Fibroblast of lung (primary cell): ENCODE data around the gene EIF2S3. TPM values are rescaled to one million over a fixed set of nuclear protein-coding genes. Genes with fewer than 3 reads are reported as not detected.

Source experiments
- DNase-seq, 2 donors: peaks; one replicate each; pipeline versions ENCODE4 v3.0.0 to v3.0.0-alpha.2; 2010; ENCODE audit warnings: low read depth in 2 of 2
- H2AFZ ChIP-seq: 2 replicates; pipeline ENCODE4 v1.5.1; 2012; ENCODE audit warnings: low read length, control low read depth, inconsistent platforms
- H3K27ac ChIP-seq: 2 replicates; pipeline ENCODE4 v1.5.1; 2011; ENCODE audit warnings: low read length, control low read depth; ENCODE audit not compliant: insufficient read depth
- H3K27me3 ChIP-seq: 2 replicates; pipeline ENCODE4 v1.5.1; 2011; ENCODE audit warnings: mild to moderate bottlenecking, low read length; ENCODE audit not compliant: control insufficient read depth, insufficient read depth
- H3K36me3 ChIP-seq: 2 replicates; pipeline ENCODE4 v1.5.1; 2011; ENCODE audit warnings: low read length; ENCODE audit not compliant: control insufficient read depth, insufficient read depth
- H3K4me1 ChIP-seq: 2 replicates; pipeline ENCODE4 v1.5.1; 2011; ENCODE audit warnings: low read length; ENCODE audit not compliant: control insufficient read depth, insufficient read depth; ENCODE audit errors: extremely low read depth
- H3K4me2 ChIP-seq: 2 replicates; pipeline ENCODE4 v1.5.1; 2011; ENCODE audit warnings: low read length, control low read depth; ENCODE audit not compliant: insufficient read depth; ENCODE audit errors: extremely low read depth
- H3K4me3 ChIP-seq, 4 experiments: fragments of 200-600 bp in 1 of 4; sonication (generic) in 1 of 4; replicated peaks in 1 of 4; 2 replicates each; pipeline ENCODE4 v1.5.1; 2011 to 2016; ENCODE audit warnings: low read length in 4 of 4, low read depth in 3 of 4, mild to moderate bottlenecking in 3 of 4, control low read depth in 2 of 4, inconsistent platforms in 1 of 4, mixed read lengths in 1 of 4; ENCODE audit not compliant: insufficient read depth in 1 of 4; ENCODE audit errors: control extremely low read depth in 1 of 4
- H3K79me2 ChIP-seq: 2 replicates; pipeline ENCODE4 v1.5.1; 2012; ENCODE audit warnings: mild to moderate bottlenecking, low read length, inconsistent platforms; ENCODE audit not compliant: control insufficient read depth, insufficient read depth
- H3K9ac ChIP-seq: 2 replicates; pipeline ENCODE4 v1.5.1; 2011; ENCODE audit warnings: mild to moderate bottlenecking, low read length, control low read depth; ENCODE audit not compliant: insufficient read depth
- H3K9me3 ChIP-seq: 2 replicates; pipeline ENCODE4 v1.5.1; 2012; ENCODE audit warnings: low read depth, low read length; ENCODE audit not compliant: control insufficient read depth, insufficient read depth
- H4K20me1 ChIP-seq: 2 replicates; pipeline ENCODE4 v1.5.1; 2011; ENCODE audit warnings: low read length; ENCODE audit not compliant: control insufficient read depth, insufficient read depth; ENCODE audit errors: extremely low read depth
- EZH2 ChIP-seq: IDR thresholded peaks from 2 replicates; pipeline ENCODE4 v1.5.1; 2012; ENCODE audit warnings: low read length, control low read depth, mild to moderate bottlenecking; ENCODE audit errors: missing control alignments
- polyA plus RNA-seq, 2 donors: library from polyadenylated mRNA; depleted of rRNA in 1 of 2; stranded (reverse) in 1 of 2; unstranded in 1 of 2; fragments of >200 nt; gene quantifications; 2 replicates each; pipeline ENCODE4 v1.2.1, GENCODE V29; 2011 to 2012; ENCODE audit warnings: missing spikeins in 1 of 2
- total RNA-seq: library from RNA; depleted of rRNA; stranded (reverse); fragments of >200 nt; gene quantifications from 2 replicates; pipeline ENCODE4 v1.2.1, GENCODE V29; 2014
- TF ChIP-seq, protein P1 (sequence below), 2 donors: IDR thresholded peaks in 1 of 2; conservative IDR thresholded peaks in 1 of 2; 1 replicate in 1 of 2; 2 replicates in 1 of 2; pipeline ENCODE4 v1.5.1; 2011 to 2012; ENCODE audit warnings: low read length in 2 of 2, control low read depth in 1 of 2, inconsistent platforms in 1 of 2, low read depth in 1 of 2, mild to moderate bottlenecking in 1 of 2

The EIF2S3 gene
- total and polyA plus RNA-seq, 2 donors (not counting 1 experiment from before 2014, with no cell fraction given) = 81.2 to 275 TPM

DNA sequence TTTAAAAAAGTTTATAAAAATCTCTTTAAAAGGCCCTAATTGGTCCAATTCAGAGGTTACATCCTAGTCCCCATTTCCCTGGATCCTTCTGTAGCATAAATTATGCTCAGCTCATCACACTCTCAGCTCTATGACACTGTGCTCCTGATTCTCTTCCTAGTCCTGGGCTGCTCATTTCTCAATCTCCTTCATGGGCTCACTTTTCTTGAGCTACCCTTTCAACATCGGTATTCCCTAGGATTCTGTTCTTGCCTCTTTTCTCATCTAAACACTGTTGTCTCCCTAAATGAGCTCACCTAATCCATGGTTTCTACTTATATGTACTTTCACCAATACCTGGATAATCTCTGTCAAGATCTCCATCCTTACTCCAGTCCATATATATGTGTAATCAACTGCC, 42.5 kb upstream of the EIF2S3 start:
- H4K20me1 ChIP-seq = no peaks in the 10 kb centered on the region
- no peak for DNase-seq
- no peak overlapping the region for H2AFZ ChIP-seq
- no peak overlapping the region for H3K4me3 ChIP-seq
- H3K79me2 ChIP-seq = peaks cover 2% of the 10 kb centered on the region
- TF ChIP-seq EZH2 = no peak
- TF ChIP-seq, protein P1, sequence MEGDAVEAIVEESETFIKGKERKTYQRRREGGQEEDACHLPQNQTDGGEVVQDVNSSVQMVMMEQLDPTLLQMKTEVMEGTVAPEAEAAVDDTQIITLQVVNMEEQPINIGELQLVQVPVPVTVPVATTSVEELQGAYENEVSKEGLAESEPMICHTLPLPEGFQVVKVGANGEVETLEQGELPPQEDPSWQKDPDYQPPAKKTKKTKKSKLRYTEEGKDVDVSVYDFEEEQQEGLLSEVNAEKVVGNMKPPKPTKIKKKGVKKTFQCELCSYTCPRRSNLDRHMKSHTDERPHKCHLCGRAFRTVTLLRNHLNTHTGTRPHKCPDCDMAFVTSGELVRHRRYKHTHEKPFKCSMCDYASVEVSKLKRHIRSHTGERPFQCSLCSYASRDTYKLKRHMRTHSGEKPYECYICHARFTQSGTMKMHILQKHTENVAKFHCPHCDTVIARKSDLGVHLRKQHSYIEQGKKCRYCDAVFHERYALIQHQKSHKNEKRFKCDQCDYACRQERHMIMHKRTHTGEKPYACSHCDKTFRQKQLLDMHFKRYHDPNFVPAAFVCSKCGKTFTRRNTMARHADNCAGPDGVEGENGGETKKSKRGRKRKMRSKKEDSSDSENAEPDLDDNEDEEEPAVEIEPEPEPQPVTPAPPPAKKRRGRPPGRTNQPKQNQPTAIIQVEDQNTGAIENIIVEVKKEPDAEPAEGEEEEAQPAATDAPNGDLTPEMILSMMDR (conservative IDR thresholded peaks at IDR 0.05 in 1 of 2, IDR thresholded peaks at IDR 0.05 in 1 of 2; ENCODE audit: low read depth in 1 of 2, low read length in 2 of 2) = no peak
- no peaks in the 10 kb centered on the region for H3K4me1 ChIP-seq
- no peaks in the 10 kb centered on the region for H3K27me3 ChIP-seq
- H3K9ac ChIP-seq = no peak overlapping the region
- H3K4me2 ChIP-seq = no peak overlapping the region
- H3K27ac ChIP-seq = no peak overlapping the region
- no peaks in the 10 kb centered on the region for H3K9me3 ChIP-seq
- no peaks in the 10 kb centered on the region for H3K36me3 ChIP-seq

GRCh38 chrX:24014388-24015018, 40.3 kb upstream of the EIF2S3 start:
- no peak for DNase-seq
- Histone ChIP-seq H2AFZ (no peak overlapping the region), H3K27me3 (no peaks in the 10 kb centered on the region), H3K27ac (no peak overlapping the region), H3K9me3 (no peaks in the 10 kb centered on the region), H4K20me1 (no peaks in the 10 kb centered on the region), H3K4me3 (no peak overlapping the region), H3K4me2 (no peak overlapping the region), H3K36me3 (peaks cover 1% of the 10 kb centered on the region), H3K4me1 (no peaks in the 10 kb centered on the region), H3K79me2 (peaks cover 3% of the 10 kb centered on the region), H3K9ac (no peak overlapping the region)
- TF ChIP-seq, protein P1 (conservative IDR thresholded peaks at IDR 0.05 in 1 of 2, IDR thresholded peaks at IDR 0.05 in 1 of 2; ENCODE audit: low read depth in 1 of 2, low read length in 2 of 2) = no peak
- TF ChIP-seq EZH2 = no peak

- H3K79me2 ChIP-seq = peaks cover 13% of the 10 kb centered on the region
- TF ChIP-seq EZH2 = no peak
- TF ChIP-seq, protein P1 (conservative IDR thresholded peaks at IDR 0.05 in 1 of 2, IDR thresholded peaks at IDR 0.05 in 1 of 2; ENCODE audit: low read depth in 1 of 2, low read length in 2 of 2) = no peak
Measured at GRCh38 chrX:24017674-24018073, 37.1 kb upstream of the EIF2S3 start.

More at GRCh38 chrX:24017674-24018073, 37.1 kb upstream of the EIF2S3 start:
- no peak for DNase-seq
- no peak overlapping the region for H3K4me2 ChIP-seq
- no peaks in the 10 kb centered on the region for H4K20me1 ChIP-seq
- no peaks in the 10 kb centered on the region for H3K4me1 ChIP-seq
- no peak overlapping the region for H2AFZ ChIP-seq
- no peaks in the 10 kb centered on the region for H3K9me3 ChIP-seq
- H3K36me3 ChIP-seq = peaks cover 1% of the 10 kb centered on the region
- H3K27me3 ChIP-seq = no peaks in the 10 kb centered on the region
- H3K4me3 ChIP-seq = no peak overlapping the region
- no peak overlapping the region for H3K9ac ChIP-seq
- no peak overlapping the region for H3K27ac ChIP-seq
